Peyer's patch (tissue), 4 donors: Measurements from ENCODE around the gene LRP5. TPM values are rescaled to one million over a fixed set of nuclear protein-coding genes. Genes with fewer than 3 reads are reported as not detected.
A peak's percentile ranks its signal among the peaks of the same experiment; 100 is the strongest.
"Not testable (repeated sequence)": the region's sequence is repeated elsewhere in the genome, so short reads cannot be mapped to it uniquely, and the experiment has no call there.

Experiments used
- DNase-seq, 3 donors: peaks; one replicate each; pipeline ENCODE4 v3.0.0-alpha.2; 2017 to 2019
- H3K27ac ChIP-seq, 4 donors: fragments of 200-600 bp; sonication (generic); one replicate each; pipeline ENCODE4 v1.5.1; 2016 to 2019
- H3K27me3 ChIP-seq, 2 donors: fragments of 200-600 bp; sonication (generic); one replicate each; pipeline ENCODE4 v1.5.1; 2019
- H3K36me3 ChIP-seq, 3 donors: fragments of 200-600 bp; sonication (generic); one replicate each; pipeline ENCODE4 v1.5.1; 2016 to 2019
- H3K4me1 ChIP-seq, 4 donors: fragments of 200-600 bp; sonication (generic); one replicate each; pipeline ENCODE4 v1.5.1; 2016 to 2019
- H3K4me3 ChIP-seq, 4 donors: fragments of 200-600 bp; sonication (generic); 1 replicate in 3 of 4; 2 replicates in 1 of 4; pipeline ENCODE4 v1.5.1; 2016 to 2019; ENCODE audit warnings: mild to moderate bottlenecking in 1 of 4
- H3K9me3 ChIP-seq, 4 donors: fragments of 200-600 bp; sonication (generic); one replicate each; pipeline ENCODE4 v1.5.1; 2016 to 2019; ENCODE audit warnings: mild to moderate bottlenecking in 1 of 4
- CTCF ChIP-seq, 6 experiments: fragments of 450-650 bp in 4 of 6; fragments of 200-600 bp in 2 of 6; sonication (generic) in 1 of 6; IDR thresholded peaks; one replicate each; pipeline ENCODE4 v1.5.1; 2017 to 2019; ENCODE audit warnings: antibody characterized with exemption in 6 of 6, mild to moderate bottlenecking in 3 of 6, moderate library complexity in 1 of 6
- POLR2A ChIP-seq, 2 donors: fragments of 450-650 bp; IDR thresholded peaks; one replicate each; pipeline ENCODE4 v1.5.1; 2017; ENCODE audit warnings: antibody characterized with exemption in 2 of 2, mild to moderate bottlenecking in 2 of 2, moderate library complexity in 2 of 2
- total RNA-seq, 4 donors: library from RNA; depleted of rRNA; stranded (reverse); fragments of >200 nt; gene quantifications; one replicate each; pipeline ENCODE4 v1.1.0, GENCODE V29; 2016

LRP5 gene
- total RNA-seq, 4 donors from 2014 or later: 149 to 196 (median 168) TPM

GRCh38 chr11:68454767-68455166, 142.4 kb downstream of the LRP5 start:
- peak in 2 of 3 donors; percentile 46 to 49 for DNase-seq
- Histone ChIP-seq H3K27me3 (no peaks in the 10 kb centered on the region), H3K9me3 (no peaks in the 10 kb centered on the region), H3K27ac (no peak overlapping the region), H3K4me1 (peaks cover 0 to 4% (median 0%) of the 10 kb centered on the region in 4 donors), H3K4me3 (no peak overlapping the region), H3K36me3 (no peaks in the 10 kb centered on the region)
- TF ChIP-seq POLR2A (IDR thresholded peaks at IDR 0.05): no peak
- no peak for TF ChIP-seq CTCF (IDR thresholded peaks at IDR 0.05)

DNA sequence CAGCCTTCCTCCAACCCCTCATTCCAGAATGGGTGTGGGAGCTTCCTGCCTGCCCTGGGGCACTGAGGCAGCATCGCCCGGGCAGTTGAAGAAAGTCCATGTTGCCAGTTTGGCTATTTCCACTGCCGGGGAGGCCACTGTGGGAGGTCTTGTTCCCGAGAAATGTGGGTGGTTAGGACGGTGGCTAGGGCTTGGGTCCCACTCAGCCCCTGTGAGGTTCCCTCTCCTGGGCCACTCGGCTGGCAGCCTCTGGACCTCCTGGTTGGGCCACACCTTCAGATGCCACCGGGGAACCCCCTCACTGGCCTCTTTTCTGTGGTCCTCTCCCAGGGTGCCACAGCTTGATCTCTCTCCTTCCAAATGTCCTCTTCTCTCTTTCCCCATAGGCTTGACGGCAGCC, 143.1 kb downstream of the LRP5 start:
- DNase-seq: peak in 2 of 3 donors; percentile 42 to 44
- no peak overlapping the region for H3K4me3 ChIP-seq
- no peak for TF ChIP-seq CTCF (IDR thresholded peaks at IDR 0.05)
- no peak for TF ChIP-seq POLR2A (IDR thresholded peaks at IDR 0.05)
- H3K36me3 ChIP-seq: no peaks in the 10 kb centered on the region
- H3K9me3 ChIP-seq: no peaks in the 10 kb centered on the region
- H3K27ac ChIP-seq: no peak overlapping the region
- H3K27me3 ChIP-seq: no peaks in the 10 kb centered on the region
- H3K4me1 ChIP-seq: peaks cover 0 to 5% (median 0%) of the 10 kb centered on the region in 4 donors

DNA sequence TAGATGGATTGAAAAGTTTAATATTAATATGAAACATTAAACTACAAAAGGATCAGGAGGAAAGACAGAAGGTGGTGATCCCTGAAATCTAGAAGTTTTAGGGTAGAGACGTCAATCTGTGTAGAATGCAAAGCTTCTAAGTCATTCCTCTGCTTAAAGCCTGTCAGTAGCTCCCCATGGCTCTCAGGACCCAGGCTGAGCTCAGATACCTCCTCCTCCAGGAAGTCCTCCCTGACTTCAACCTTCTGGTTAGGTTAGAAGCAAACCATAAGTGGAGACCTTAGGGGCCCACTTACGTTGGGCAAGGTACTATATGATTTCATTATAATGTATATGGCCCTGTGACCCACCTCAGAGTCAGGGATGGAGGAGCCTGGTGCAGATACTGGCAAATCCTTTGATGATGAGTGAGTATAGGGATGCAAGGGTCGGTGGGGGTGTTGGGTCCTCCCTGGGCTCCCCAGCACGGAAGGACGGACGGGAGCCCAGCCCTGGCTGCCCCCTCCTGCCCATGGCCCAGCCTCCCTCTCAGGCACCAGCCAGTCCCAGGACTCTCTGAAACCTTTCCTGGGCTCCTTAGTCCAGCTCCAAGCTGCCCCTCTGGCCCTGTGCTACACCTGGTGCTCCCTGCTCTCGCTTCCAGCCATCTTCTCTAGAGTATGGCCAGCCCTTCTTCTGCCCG, 145.0 kb downstream of the LRP5 start:
- H3K4me3 ChIP-seq: no peak overlapping the region
- DNase-seq: peak in 2 of 3 donors; percentile 0 to 3
- TF ChIP-seq CTCF (IDR thresholded peaks at IDR 0.05): no peak
- TF ChIP-seq POLR2A (IDR thresholded peaks at IDR 0.05): no peak
- no peaks in the 10 kb centered on the region for H3K9me3 ChIP-seq
- H3K27me3 ChIP-seq: no peaks in the 10 kb centered on the region
- no peaks in the 10 kb centered on the region for H3K36me3 ChIP-seq
- peaks cover 0 to 5% (median 2%) of the 10 kb centered on the region in 4 donors for H3K4me1 ChIP-seq
- no peak overlapping the region for H3K27ac ChIP-seq

GRCh38 chr11:68457898-68458249, 145.5 kb downstream of the LRP5 start:
- H3K36me3 ChIP-seq: no peaks in the 10 kb centered on the region
- H3K27ac ChIP-seq: peak overlapping the region in 1 of 4 donors; percentile 18
- peaks cover 0 to 10% (median 2%) of the 10 kb centered on the region in 4 donors for H3K4me1 ChIP-seq
- peak in 2 of 3 donors; percentile 49 to 63 for DNase-seq
- no peaks in the 10 kb centered on the region for H3K27me3 ChIP-seq
- TF ChIP-seq CTCF (IDR thresholded peaks at IDR 0.05): no peak
- TF ChIP-seq POLR2A (IDR thresholded peaks at IDR 0.05): no peak
- no peak overlapping the region for H3K4me3 ChIP-seq
- H3K9me3 ChIP-seq: no peaks in the 10 kb centered on the region

DNA sequence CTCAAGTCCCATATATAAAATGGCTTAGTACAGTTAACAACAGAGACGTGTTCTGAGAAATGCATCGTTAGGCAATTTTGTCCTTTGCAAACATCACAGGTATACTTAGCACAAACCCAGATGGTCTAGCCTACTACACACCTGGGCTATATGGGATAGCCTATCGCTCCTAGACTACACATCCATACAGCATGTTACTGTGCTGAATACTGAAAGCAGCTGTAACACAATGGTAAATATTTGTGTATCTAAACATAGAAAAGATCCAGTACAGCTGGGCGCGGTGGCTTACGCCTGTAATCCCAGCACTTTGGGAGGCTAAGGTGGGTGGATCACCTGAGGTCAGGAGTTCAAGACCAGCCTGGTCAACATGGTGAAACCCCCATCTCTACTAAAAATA, 145.9 kb downstream of the LRP5 start:
- DNase-seq: peak in 2 of 3 donors; percentile 20 to 37
- H3K27ac ChIP-seq: peak overlapping the region in 1 of 4 donors; percentile 18

DNA sequence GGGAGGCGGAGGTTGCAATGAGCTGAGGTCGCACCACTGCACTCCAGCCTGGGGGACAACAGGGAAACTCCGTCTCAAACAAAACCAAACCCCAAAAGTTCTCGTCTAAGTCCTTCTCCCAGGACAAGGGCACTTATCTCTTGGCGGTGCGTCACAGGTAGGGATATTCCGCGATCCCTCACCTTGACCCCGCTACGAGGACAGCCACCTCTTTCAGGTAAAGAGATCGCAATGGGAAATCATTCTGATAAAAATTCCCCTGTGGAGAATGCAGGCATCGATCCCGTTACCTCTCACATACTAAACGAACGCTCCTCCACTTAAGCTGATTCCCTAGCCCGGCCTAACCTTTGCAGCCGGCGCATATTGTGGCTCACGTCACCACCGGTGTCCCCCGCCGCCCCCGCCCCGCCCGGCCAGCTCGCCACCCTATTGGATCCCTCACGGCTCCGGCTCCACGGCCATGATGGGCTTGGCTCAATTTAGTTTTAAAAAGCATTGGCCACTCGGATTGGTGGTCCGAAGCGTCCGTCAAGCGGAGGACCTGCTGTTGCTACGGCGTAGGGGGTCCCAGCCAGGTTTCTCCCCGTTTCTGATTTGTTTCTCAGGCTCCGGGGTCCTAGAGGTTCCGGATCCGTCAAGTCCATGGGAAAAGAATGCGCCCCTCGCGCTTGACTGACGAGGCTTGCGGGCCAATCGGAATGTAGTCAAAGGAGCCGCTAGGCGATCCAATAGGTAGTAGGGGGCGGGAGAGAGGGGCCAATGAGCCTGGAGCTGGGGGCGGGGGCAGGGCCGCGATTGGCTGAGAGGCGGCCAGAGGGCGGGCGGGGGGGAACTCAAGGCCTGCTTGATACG, 147.7 kb downstream of the LRP5 start:
- peaks cover 0 to 29% (median 5%) of the 10 kb centered on the region in 4 donors for H3K4me1 ChIP-seq

More for the DNA sequence above, 145.9 kb downstream of the LRP5 start:
- H3K36me3 ChIP-seq, H3K4me3 ChIP-seq, H3K27me3 ChIP-seq, H3K9me3 ChIP-seq: not testable (repeated sequence)
- H3K4me1 ChIP-seq: peaks cover 0 to 15% (median 3%) of the 10 kb centered on the region in 4 donors

More for the DNA sequence above, 147.7 kb downstream of the LRP5 start:
- Histone ChIP-seq H3K36me3 (no peaks in the 10 kb centered on the region), H3K27ac (peak overlapping the region; percentile 91 to 99 (median 98)), H3K27me3 (no peaks in the 10 kb centered on the region), H3K4me3 (peak overlapping the region; percentile 77 to 98 (median 91)), H3K9me3 (no peaks in the 10 kb centered on the region)
- TF ChIP-seq POLR2A (IDR thresholded peaks at IDR 0.05) (no peak), CTCF (IDR thresholded peaks at IDR 0.05) (peak in 3 of 6 experiments; percentile 24 to 43 (median 31))
- DNase-seq: peak; percentile 96 to 98 (median 98)
